CD14-positive monocyte (primary cell): ENCODE results near the gene MASP1. TPM values are rescaled to one million over a fixed set of nuclear protein-coding genes. Genes with fewer than 3 reads are reported as not detected.

Experiments used
- DNase-seq, 3 donors: peaks; one replicate each; pipeline ENCODE4 v3.0.0-alpha.2; 2011 to 2022
- H2AFZ ChIP-seq: 2 replicates; pipeline ENCODE4 v1.6.0; 2012; ENCODE audit warnings: mild to moderate bottlenecking, low read depth, low read length, inconsistent platforms; ENCODE audit not compliant: insufficient read depth, poor library complexity, severe bottlenecking
- H3K27ac ChIP-seq, 2 donors: 1 replicate in 1 of 2; 2 replicates in 1 of 2; pipeline ENCODE4 v1.5.1; 2012 to 2013; ENCODE audit warnings: low read length in 2 of 2, control low read depth in 1 of 2, inconsistent platforms in 1 of 2, low read depth in 1 of 2, mild to moderate bottlenecking in 1 of 2
- H3K27me3 ChIP-seq, 2 donors: one replicate each; pipeline versions ENCODE4 v1.6.0 to v1.6.1; 2011 to 2013; ENCODE audit warnings: low read length in 2 of 2; ENCODE audit not compliant: control insufficient read depth in 2 of 2, insufficient read depth in 2 of 2
- H3K36me3 ChIP-seq, 2 donors: replicated peaks in 1 of 2; 1 replicate in 1 of 2; 2 replicates in 1 of 2; pipeline versions ENCODE4 v1.5.1 to v1.6.1; 2012 to 2013; ENCODE audit warnings: low read length in 2 of 2, control low read depth in 1 of 2, inconsistent platforms in 1 of 2, mild to moderate bottlenecking in 1 of 2; ENCODE audit not compliant: insufficient read depth in 2 of 2, control insufficient read depth in 1 of 2
- H3K4me1 ChIP-seq, 2 donors: 1 replicate in 1 of 2; 2 replicates in 1 of 2; pipeline versions ENCODE4 v1.5.1 to v1.6.1; 2012 to 2013; ENCODE audit warnings: low read length in 2 of 2, control low read depth in 1 of 2, inconsistent platforms in 1 of 2, mild to moderate bottlenecking in 1 of 2, moderate library complexity in 1 of 2; ENCODE audit not compliant: insufficient read depth in 2 of 2, control insufficient read depth in 1 of 2
- H3K4me2 ChIP-seq: replicated peaks from 2 replicates; pipeline ENCODE3; 2012; ENCODE audit warnings: low read length, moderate library complexity, mild to moderate bottlenecking; ENCODE audit not compliant: poor library complexity, severe bottlenecking; ENCODE audit errors: extremely low read depth
- H3K4me3 ChIP-seq, 3 experiments: fragments of 200-600 bp in 1 of 3; sonication (generic) in 1 of 3; replicated peaks in 1 of 3; 1 replicate in 2 of 3; 2 replicates in 1 of 3; pipeline ENCODE4 v1.5.1; 2011 to 2013; ENCODE audit warnings: low read length in 3 of 3, mild to moderate bottlenecking in 3 of 3, control low read depth in 2 of 3, low read depth in 2 of 3, inconsistent platforms in 1 of 3, moderate library complexity in 1 of 3
- H3K79me2 ChIP-seq: 2 replicates; pipeline ENCODE4 v1.6.0; 2012; ENCODE audit warnings: mild to moderate bottlenecking, control low read depth, inconsistent platforms, low read length, moderate library complexity; ENCODE audit not compliant: insufficient read depth
- H3K9ac ChIP-seq: 2 replicates; pipeline ENCODE4 v1.6.0; 2017; ENCODE audit warnings: low read length, mild to moderate bottlenecking; ENCODE audit not compliant: insufficient read depth, poor library complexity, severe bottlenecking
- H3K9me3 ChIP-seq, 2 donors: replicated peaks in 1 of 2; 1 replicate in 1 of 2; 2 replicates in 1 of 2; pipeline versions ENCODE4 v1.5.1 to v1.6.1; 2012 to 2013; ENCODE audit warnings: low read length in 2 of 2, control low read depth in 1 of 2; ENCODE audit not compliant: control insufficient read depth in 1 of 2, insufficient read depth in 1 of 2
- H4K20me1 ChIP-seq: 2 replicates; pipeline ENCODE4 v1.6.0; 2012; ENCODE audit warnings: mild to moderate bottlenecking, low read length, control low read depth, moderate library complexity; ENCODE audit not compliant: insufficient read depth
- H3K27ac Mint-ChIP-seq, 7 donors: one replicate each; pipeline ENCODE4 v1.8.0; 2020; ENCODE audit warnings: mild to moderate bottlenecking in 7 of 7, mixed read lengths in 7 of 7, moderate library complexity in 6 of 7, inconsistent platforms in 2 of 7
- H3K27me3 Mint-ChIP-seq, 3 donors: one replicate each; pipeline ENCODE4 v1.8.0; 2021 to 2022; ENCODE audit warnings: low read depth in 3 of 3, mild to moderate bottlenecking in 3 of 3, mixed read lengths in 3 of 3, moderate library complexity in 3 of 3, inconsistent platforms in 1 of 3
- H3K36me3 Mint-ChIP-seq, 2 donors: one replicate each; pipeline ENCODE4 v1.8.0; 2020; ENCODE audit warnings: mixed read lengths in 2 of 2, inconsistent platforms in 1 of 2, mild to moderate bottlenecking in 1 of 2
- H3K4me1 Mint-ChIP-seq: one replicate; pipeline ENCODE4 v1.8.0; 2020; ENCODE audit warnings: mild to moderate bottlenecking, mixed read lengths
- H3K4me3 Mint-ChIP-seq, 2 donors: one replicate each; pipeline ENCODE4 v1.8.0; 2020; ENCODE audit warnings: mild to moderate bottlenecking in 2 of 2, mixed read lengths in 2 of 2, moderate library complexity in 1 of 2
- H3K9me3 Mint-ChIP-seq, 7 donors: one replicate each; pipeline ENCODE4 v1.8.0; 2020 to 2022; ENCODE audit warnings: mixed read lengths in 7 of 7, mild to moderate bottlenecking in 6 of 7, moderate library complexity in 6 of 7, inconsistent platforms in 2 of 7
- CTCF ChIP-seq: fragments of 200-600 bp; IDR thresholded peaks from one replicate; pipeline ENCODE4 v1.8.0; 2022; ENCODE audit warnings: antibody characterized with exemption, mild to moderate bottlenecking
- WGBS: methylation state at CpG from one replicate; pipeline ENCODE4 v1.1.5; 2013; ENCODE audit warnings: missing lambda C conversion rate; ENCODE audit not compliant: insufficient coverage; 5-methylcytosine and 5-hydroxymethylcytosine counted together
- intact Hi-C, 2 donors: fragments of 100-400 bp; cut with micrococcal nuclease; formaldehyde crosslinking; loops; one replicate each; pipeline versions ENCODE4 v1.15.0 to v1.15.1; 2023
- polyA plus RNA-seq, 3 donors: library from polyadenylated mRNA; depleted of rRNA in 1 of 3; unstranded in 2 of 3; stranded (reverse) in 1 of 3; fragments of 300-500 nt in 2 of 3; fragments of >200 nt in 1 of 3; fragmentation: Illumina TruSeq in 2 of 3; gene quantifications; 1 replicate in 2 of 3; 2 replicates in 1 of 3; pipeline ENCODE4 v1.2.3, GENCODE V29; 2012 to 2021

Gene MASP1
- polyA plus RNA-seq, 3 donors: not detected

GRCh38 chr3:187236962-187237361 is 54.6 kb downstream of the MASP1 start:
- Histone ChIP-seq H3K4me1 (no peaks in the 10 kb centered on the region), H3K9ac (no peak overlapping the region), H3K36me3 (no peaks in the 10 kb centered on the region), H3K27ac (no peak overlapping the region), H3K4me3 (no peak overlapping the region), H3K9me3 (peaks cover 0 to 3% of the 10 kb centered on the region in 2 donors), H2AFZ (no peak overlapping the region), H4K20me1 (no peaks in the 10 kb centered on the region), H3K79me2 (no peaks in the 10 kb centered on the region), H3K4me2 (no peak overlapping the region), H3K27me3 (no peaks in the 10 kb centered on the region)
- Mint-ChIP-seq H3K9me3 (peaks cover 0 to 12% (median 1%) of the 10 kb centered on the region in 7 donors), H3K27ac (no peak overlapping the region), H3K27me3 (peaks cover 2 to 6% (median 5%) of the 10 kb centered on the region in 3 donors), H3K4me1 (no peaks in the 10 kb centered on the region), H3K4me3 (no peak overlapping the region), H3K36me3 (no peaks in the 10 kb centered on the region)
- no peak for TF ChIP-seq CTCF
- no peak for DNase-seq
- intact Hi-C loops: no loop called here
- WGBS: 89% methylated on average over 1 of the region's 1 CpG

GRCh38 chr3:187230011-187230410 is 61.5 kb downstream of the MASP1 start:
- Histone ChIP-seq H3K79me2 (no peaks in the 10 kb centered on the region), H3K9me3 (no peaks in the 10 kb centered on the region), H3K36me3 (no peaks in the 10 kb centered on the region), H3K27ac (no peak overlapping the region), H4K20me1 (no peaks in the 10 kb centered on the region), H3K4me3 (no peak overlapping the region), H2AFZ (no peak overlapping the region), H3K27me3 (no peaks in the 10 kb centered on the region), H3K4me2 (no peak overlapping the region), H3K9ac (no peak overlapping the region), H3K4me1 (no peaks in the 10 kb centered on the region)
- H3K4me3 Mint-ChIP-seq: no peak overlapping the region
- TF ChIP-seq CTCF: no peak
- no peaks in the 10 kb centered on the region for H3K36me3 Mint-ChIP-seq
- peaks cover 8 to 13% (median 8%) of the 10 kb centered on the region in 3 donors for H3K27me3 Mint-ChIP-seq
- WGBS: no CpG with 5 or more reads among the region's 1 CpG
- H3K27ac Mint-ChIP-seq: no peak overlapping the region
- no peaks in the 10 kb centered on the region for H3K9me3 Mint-ChIP-seq
- no peaks in the 10 kb centered on the region for H3K4me1 Mint-ChIP-seq
- DNase-seq: no peak
- intact Hi-C loops: no loop called here
